GM21360 (cell line): ENCODE measurements around the gene GPR156.
"Not testable (repeated sequence)": the region's sequence is repeated elsewhere in the genome, so short reads cannot be mapped to it uniquely, and the experiment has no call there.

Experiments
- ATAC-seq: cut with Tn5 transposase; IDR thresholded peaks from one replicate; pipeline ENCODE4 v1.9.1; 2021; ENCODE audit warnings: mild to moderate bottlenecking, moderate library complexity; ENCODE audit not compliant: unreplicated experiment

The GPR156 gene

DNA sequence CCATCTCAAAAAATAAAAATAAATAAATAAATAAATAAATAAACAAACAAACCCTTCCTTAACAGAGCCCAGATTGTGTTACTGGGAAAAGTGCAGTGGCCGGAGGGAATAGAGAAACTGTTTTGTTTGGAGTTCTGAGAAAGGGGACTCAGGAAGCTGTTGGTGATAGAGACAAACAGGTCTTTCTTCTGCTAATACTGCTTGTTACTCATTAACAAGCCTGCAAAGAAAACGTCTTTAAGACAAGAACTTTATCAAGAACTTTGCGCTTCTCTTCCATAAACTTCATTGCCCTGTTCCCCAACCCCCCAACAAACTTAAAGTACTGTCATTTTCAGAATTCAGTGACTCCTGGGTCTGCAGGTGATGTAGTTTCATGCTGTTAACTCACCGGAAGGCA, 122.0 kb downstream of the GPR156 start:
- no peak for ATAC-seq

DNA sequence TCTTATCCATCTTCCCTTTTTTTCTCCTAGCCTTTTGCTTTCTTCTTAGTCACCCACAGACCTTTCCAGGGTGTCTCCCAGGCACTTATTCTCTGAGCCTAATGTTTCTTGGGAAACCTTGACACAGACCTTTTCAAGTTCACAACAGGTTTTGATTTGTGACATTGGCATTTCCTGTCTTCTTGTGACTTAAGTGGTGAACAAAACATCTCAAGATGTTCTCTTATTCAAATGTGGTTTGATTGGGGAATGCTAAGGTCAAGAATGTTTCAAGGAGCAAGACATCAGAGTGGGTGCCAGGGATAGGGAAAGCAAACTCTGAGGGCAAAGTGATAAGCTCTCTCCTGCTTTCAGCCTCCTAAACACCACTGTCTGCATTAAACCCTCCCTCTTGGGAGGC, 122.6 kb downstream of the GPR156 start:
- no peak for ATAC-seq

- ATAC-seq: no peak
These were observed 123.1 kb downstream of the GPR156 start for GRCh38 chr3:120161902-120162301.

GRCh38 chr3:120160050-120160449, 125.0 kb downstream of the GPR156 start:
- ATAC-seq: no peak

GRCh38 chr3:120157681-120158080, 127.3 kb downstream of the GPR156 start:
- ATAC-seq: no peak

DNA sequence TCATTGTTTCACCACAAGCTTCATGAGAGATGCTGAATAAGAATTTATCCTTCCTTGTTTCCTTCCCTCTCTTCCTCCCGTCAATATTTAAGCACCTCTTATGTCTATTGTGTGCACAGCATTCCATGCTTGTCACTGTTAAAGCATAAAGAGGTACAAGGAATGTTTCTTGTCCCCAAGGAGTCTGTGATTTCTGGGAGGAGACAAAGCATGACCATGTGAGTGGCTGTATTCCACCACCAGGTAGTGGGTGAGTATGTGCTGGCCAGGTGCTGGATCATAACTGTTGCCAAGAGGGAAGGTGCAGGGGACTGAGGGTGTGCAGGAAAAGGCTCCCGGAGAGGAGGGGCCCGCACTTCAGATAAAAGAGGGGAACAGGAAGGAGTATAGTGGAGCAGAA, 127.9 kb downstream of the GPR156 start:
- no peak for ATAC-seq

- no peak for ATAC-seq
These were observed 128.3 kb downstream of the GPR156 start for GRCh38 chr3:120156699-120157098.

GRCh38 chr3:120155694-120156093, 129.3 kb downstream of the GPR156 start:
- ATAC-seq: not testable (repeated sequence)

DNA sequence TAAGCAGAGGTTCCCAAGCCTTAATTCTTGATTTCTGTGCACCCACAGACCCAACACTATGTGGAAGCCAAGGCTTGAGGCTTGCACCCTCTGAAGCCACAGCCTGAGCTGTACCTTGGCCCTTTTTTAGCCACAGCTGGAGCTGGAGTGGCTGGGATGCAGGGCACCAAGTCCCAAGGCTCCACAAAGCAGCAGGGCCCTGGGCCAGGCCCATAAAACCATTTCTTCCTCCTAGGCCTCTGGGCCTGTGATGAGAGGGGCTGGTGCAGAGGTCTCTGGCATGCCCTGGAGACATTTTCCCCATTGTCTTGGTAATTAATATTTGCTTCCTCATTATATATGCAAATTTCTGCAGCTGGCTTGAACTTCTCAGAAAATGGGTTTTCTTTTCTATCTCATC, 129.9 kb downstream of the GPR156 start:
- no peak for ATAC-seq

DNA sequence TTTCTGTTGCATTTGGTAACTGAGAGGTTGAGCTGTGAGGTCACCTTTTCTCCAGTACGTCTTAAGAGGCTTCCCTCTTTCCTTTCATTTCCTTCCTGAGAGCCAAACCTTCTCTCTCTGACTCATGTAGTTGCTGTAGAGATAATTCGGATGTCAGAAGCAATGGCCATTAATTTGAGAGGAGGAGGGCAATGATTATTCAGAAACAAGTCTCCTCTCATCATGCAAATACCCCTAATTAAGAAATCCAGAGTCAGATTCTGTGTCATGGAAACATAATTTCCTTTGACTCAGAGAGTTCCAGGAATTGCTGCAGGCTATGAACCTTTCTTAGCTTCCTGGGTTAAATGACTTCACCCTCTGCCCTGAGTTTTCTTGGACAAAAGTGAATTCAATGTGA, 131.7 kb downstream of the GPR156 start:
- no peak for ATAC-seq

DNA sequence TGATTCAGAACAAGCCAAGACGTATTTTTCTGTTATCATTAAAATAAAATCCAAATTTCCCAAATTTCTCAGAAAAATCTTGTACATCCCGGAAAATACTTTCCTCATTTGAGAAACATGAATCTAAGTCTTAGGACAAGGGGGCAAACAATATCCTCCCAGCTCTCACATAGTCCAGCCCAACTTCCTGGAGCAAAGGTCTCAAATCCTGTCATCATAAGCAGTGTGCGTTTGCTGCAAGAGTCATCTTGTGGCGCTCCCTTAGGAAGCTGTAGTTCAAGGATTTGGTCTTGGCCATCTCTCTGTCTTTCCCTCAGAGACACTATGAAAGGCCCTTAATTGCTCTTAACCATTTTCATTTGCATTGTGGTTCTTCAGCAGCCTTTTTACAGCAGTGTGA, 133.2 kb downstream of the GPR156 start:
- ATAC-seq: no peak

DNA sequence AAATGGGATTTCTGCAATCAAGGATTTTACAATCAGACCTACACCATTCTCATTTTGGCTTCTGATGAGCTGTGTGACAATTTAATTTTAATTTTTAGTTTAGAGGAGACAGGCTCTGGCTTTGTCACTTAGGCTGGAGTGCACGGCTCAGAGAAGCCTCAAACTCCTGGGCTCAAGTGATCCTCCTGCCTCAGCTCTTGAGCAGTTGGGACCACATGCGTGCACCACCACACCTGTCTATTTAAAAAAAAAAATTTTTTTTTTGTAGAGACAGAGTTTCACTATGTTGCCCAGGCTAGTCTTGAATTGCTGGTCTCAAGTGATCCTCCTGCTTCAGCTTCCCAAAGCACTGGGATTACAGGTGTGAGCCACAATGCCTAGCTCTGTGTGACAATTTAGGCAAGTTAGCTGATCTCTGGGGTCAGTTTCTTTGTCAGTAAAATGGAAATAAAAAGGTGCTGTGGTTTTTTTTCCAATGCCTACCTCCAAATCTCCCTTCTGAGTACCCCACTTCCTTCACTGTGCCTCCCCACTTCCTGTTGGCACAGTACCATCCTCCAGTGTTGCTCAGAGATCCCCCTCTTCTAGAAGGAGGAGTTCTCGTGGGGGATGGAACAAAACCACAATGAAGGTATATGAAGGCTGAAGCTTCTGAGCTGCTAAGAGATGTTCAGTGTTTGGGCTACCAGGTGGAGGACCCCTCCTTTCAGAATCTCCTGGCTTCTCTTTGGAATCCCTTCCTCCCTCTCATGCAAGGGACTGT, 136.7 kb downstream of the GPR156 start:
- no peak for ATAC-seq

- peak; percentile 53 for ATAC-seq
These were observed 137.8 kb downstream of the GPR156 start for GRCh38 chr3:120147072-120147871.

DNA sequence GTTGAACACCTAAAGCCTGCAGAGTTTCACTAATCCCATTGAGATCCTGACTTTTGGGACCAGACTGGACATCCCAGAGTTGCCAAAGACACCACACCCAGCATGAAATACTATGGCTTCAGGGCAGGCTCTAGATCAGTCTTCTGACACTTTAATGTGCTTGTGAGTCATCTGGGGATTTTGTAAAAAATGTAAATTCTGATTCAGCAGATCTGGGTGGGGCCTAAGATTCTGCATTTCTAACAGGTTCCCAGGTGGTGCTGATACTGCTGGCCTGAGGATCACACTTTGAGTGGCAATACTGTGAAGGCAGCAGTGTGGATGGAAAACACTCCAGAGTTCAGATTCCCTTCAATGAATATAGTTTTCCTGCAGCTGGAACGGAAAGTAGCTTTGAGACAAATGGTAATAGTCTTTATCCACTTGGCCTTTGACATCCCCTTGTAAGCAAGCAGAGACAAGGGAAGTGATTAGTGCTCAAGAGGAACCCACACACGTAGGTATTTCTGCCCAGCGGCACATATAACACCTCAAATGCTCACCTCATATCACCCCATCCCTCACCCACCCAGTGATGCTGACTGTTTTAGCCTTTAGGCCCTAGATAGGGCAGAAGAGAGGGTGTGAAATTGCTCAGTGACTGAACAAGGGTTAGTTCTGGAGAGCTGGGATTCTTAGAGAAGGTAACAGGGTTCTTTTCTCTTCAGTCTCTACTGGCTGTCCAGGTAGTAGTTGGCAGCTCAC, 139.3 kb downstream of the GPR156 start:
- peak; percentile 54 for ATAC-seq

DNA sequence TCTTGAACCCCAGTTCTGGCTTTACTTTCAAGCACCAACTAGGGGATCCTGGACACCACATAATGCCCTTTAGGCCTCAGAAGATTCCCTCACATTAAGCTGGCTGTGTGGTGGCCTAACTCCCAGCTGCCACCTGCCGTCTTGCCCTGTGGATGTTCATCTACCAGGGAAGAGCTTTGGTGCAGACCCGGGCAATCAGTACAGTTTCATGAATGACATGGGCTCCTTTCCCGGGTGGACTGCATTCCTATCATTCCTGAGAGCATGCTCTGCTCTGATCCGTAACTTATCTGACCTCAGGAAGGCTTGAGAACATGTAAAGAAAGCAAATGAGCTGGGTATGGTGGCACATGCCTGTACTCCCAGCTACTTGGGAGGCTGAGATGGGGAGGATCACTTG, 140.8 kb downstream of the GPR156 start:
- no peak for ATAC-seq

DNA sequence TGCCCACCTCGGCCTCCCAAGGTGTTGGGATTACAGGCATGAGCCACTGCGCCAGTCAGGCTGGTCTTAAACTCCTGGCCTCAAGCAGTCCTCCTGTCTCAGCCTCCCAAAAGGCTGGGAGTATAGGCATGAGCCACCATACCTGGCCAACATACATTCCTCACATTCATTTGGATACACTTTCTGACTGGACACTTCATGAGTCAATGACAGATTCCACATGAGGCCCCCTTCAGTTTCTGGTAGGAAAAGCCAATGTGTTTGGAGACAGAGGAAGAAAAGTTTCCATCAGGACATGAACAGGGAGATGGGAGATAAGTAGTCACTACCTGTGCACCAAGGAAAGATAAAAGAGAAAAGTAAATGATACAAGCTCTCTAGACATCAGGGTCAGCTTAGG, 141.3 kb downstream of the GPR156 start:
- no peak for ATAC-seq

- no peak for ATAC-seq
These were observed 142.8 kb downstream of the GPR156 start for GRCh38 chr3:120142236-120142635.

GRCh38 chr3:120140098-120140742, 144.8 kb downstream of the GPR156 start:
- ATAC-seq: no peak

DNA sequence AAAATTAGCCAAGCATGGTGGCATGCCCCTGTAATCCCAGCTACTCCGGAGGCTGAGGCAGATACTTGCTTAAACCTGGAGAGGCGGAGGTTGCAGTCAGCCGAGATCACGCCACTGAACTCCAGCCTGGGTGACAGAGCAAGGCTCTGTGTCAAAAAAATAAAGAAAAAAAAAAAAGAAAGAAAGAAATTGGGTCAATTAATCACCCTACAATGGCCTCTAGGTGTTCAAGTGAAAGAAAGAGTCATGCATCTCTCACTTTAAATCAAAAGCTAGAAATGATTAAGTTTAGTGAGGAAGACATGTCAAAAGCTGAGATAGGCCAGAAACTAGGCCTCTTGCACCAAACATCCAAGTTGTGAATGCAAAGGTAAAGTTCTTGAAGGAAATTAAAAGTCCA, 145.9 kb downstream of the GPR156 start:
- ATAC-seq: no peak

DNA sequence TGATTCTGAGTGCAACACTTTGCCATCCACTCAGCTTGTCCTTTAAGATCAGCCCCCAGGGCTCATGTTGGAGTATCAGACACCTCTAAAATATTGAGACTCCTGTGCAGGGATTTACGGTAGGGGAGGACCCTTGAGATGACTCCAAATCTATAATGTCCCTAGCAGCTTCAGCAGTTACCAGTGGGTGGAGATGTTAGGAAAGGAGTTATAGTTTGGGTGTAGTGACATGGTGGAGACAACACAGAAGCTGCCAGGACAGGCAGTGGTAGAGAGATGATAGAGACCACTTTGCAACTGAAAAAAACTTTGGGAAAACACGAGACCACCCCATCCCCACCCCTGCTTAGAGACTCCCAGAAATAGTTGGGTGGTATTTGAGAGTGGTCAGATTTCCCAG, 147.5 kb downstream of the GPR156 start:
- ATAC-seq: no peak

GRCh38 chr3:120130656-120131055, 154.4 kb downstream of the GPR156 start:
- ATAC-seq: no peak
